CD4-positive, alpha-beta T cell treated with Interferon gamma for 1 hour (primary cell): ENCODE measurements around the gene IQCK.

Experiments
- DNase-seq: peaks from one replicate; pipeline ENCODE4 v3.0.0-alpha.2; 2020

The IQCK gene

GRCh38 chr16:19808061-19808641 lies 90.1 kb downstream of the IQCK start:
- no peak for DNase-seq

DNA sequence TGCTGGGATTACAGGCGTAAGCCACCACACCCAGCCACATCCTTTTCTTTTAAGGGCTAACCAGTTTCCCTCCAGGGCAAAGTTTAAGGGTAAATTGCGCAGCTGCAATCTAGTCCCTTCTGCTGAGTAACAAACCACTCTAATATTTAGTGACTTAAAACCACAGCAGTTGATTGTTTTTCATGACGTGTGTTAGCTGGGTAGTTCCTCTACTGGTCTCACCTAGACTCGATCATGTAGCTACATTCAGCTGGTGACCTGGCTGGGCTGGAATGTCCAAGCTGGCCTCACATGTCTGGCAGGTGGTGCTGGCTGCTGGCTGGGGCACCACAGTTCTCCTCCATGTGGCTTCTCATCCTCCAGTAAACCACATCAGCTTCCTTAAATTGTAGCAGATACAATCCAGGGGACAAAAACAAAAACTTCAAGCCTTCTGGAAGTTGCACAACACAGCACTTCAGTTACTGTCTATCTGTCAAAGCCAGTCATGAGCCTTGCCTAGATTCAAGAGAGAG lies 91.1 kb downstream of the IQCK start:
- DNase-seq: no peak

DNA sequence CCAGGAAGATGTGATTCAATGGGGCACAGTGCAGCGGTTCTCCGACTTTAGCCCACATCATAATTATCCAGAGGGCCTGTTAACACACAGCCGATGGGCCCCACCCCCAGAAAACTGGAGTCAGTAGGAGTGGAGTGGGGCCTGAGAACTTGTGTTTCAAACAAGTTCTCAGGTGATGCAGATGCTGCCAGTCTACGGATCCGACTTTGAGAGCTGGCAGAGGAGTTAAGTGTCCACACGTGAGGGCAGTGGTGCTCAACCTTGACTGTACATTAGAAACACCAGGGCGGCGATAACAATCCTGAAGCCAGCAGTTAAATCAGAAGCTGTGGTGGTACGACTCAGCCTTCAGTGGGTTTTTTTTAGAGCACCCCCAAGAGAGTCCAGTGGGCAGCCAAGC lies 91.6 kb downstream of the IQCK start:
- no peak for DNase-seq

DNA sequence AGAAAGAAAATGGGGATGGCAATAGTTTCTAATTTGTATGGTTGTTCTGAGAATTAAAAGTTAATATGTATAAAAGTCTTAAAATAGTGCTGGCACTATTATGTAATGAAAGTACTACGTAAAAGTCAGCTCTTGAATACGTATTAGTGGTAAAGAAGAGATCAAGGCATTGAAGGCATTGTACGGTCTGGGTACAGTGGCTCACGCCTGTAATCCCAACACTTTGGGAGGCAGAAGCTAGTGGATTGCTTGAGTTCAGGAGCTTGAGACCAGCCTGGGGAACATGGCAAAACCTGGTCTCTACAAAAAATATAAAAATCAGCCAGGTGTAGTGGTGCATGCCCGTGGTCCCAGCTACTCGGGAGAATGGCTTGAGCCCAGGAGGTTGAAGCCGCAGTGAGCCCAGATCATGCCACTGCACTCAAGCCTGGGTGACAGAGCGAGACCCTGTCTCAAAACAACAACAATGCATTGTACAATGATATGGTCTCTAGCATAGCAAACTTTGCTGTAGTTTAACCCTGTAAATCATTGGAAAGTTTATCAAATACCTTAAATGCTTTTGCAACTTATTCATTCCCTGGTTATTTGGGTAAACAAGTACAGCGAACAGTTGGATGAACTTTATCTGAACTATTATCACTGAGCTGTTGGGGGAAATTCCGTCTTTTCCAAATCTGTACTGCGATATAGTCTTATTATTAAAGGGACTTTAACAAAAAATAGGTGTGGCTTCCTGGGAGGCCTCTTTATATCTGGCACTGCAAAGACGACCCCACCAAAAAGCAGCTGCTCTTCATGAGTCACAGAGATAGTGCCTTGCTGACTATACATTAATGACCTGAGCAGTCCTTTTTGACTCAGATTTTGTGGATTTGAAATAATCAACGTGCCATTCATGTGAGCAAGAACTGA lies 93.0 kb downstream of the IQCK start:
- DNase-seq: no peak

DNA sequence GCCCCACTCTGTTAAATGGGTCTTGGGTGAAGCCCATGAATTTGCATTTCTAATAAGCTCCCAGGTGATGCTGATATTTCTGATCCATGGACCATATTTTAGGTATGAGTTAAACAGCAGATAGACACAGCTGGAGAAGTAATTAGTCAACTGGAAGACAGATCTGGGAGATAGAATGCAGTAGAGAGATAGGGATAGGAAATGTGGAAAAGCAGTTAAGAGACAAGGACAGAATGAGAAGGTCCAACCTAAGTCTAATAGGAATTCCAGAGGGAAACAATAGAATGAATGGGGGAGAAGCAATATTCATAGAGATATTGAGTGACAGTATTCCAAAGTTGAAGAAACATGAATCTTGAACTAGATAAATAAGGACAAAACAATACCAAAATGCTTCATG lies 94.9 kb downstream of the IQCK start:
- no peak for DNase-seq

- DNase-seq: no peak
Measured at GRCh38 chr16:19815418-19815817, 97.3 kb downstream of the IQCK start.

DNA sequence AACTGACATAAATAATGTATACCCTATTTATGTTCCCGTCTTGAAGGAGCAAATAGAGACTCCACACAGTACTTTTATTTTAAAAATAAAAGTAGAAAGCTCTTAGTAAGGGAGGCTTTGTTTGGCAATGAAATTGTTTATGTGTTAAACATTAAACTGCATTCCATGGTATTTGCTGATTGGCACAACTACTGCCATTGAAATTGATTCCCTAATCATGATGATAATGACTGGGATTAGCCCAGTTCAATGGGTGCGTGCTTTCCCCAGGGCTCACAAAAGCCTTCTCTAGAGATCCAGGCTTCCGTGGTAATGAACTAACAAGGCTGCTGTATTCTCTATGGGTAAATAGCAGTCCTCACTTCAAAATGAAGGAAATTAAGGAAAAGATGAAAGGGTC lies 99.1 kb downstream of the IQCK start:
- DNase-seq: no peak

GRCh38 chr16:19817875-19818274 lies 99.8 kb downstream of the IQCK start:
- DNase-seq: no peak

- no peak for DNase-seq
Measured at GRCh38 chr16:19822533-19822932, 104.5 kb downstream of the IQCK start.

GRCh38 chr16:19823322-19823721 lies 105.3 kb downstream of the IQCK start:
- no peak for DNase-seq

DNA sequence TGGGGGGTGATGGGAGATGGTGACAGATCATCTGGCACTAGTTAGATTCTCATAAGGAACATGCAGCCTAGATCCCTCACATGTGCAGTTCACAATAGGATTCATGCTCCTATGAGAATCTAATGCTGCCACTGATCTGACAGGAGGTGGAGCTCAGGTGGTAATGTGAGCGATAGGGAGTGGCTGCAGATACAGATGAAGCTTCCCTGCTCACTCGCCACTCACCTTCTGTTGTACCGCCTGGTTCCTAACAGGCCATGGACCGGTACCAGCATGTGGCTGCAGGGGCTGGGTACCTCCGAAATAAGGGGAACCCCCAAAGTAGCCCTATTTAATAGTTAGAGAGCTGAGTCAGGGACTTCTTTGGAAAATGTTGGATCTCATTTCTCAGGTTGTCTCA lies 106.1 kb downstream of the IQCK start:
- no peak for DNase-seq

- DNase-seq: no peak
Measured at GRCh38 chr16:19829844-19830692, 112.0 kb downstream of the IQCK start.

GRCh38 chr16:19830902-19831560 lies 113.0 kb downstream of the IQCK start:
- DNase-seq: no peak

DNA sequence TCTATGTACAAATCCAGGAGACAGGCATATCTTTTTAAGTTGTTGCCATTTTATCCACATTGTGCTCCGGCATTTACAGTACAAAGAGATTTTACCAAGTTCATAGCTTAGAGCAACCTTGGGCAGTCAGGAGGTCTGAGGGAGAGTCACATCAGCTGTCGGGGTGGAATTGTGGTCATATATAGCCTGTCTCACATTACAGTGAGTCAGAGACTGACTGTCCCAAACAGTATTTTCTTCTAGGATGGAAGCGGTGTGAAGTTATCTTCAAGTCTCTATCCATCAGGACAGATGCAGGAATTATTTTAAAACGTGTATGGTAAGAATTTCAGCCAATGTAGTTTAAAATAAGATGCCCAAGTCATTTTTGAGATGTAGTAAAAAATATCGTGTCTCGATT lies 113.6 kb downstream of the IQCK start:
- DNase-seq: no peak

GRCh38 chr16:19833176-19833575 lies 115.1 kb downstream of the IQCK start:
- DNase-seq: no peak

DNA sequence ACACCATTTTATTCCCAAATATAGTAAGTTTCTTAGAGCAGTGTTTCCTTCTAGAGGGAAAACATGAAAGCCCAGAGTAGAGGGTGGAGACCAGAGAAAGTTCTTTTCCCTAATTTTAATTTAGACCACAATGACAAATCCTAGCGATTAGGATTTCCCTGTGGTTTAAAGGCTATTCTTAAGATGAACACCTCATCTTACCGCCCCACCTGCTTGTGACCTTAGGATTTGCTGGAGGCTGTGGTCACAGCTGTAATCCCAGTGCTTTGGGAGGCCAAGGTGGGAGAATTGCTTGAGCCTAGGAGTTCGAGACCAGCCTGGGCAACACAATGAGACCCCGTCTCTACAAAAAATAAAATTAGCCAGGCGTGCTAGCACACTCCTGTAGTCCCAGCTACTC lies 115.5 kb downstream of the IQCK start:
- DNase-seq: no peak

GRCh38 chr16:19835196-19835595 lies 117.1 kb downstream of the IQCK start:
- DNase-seq: no peak

DNA sequence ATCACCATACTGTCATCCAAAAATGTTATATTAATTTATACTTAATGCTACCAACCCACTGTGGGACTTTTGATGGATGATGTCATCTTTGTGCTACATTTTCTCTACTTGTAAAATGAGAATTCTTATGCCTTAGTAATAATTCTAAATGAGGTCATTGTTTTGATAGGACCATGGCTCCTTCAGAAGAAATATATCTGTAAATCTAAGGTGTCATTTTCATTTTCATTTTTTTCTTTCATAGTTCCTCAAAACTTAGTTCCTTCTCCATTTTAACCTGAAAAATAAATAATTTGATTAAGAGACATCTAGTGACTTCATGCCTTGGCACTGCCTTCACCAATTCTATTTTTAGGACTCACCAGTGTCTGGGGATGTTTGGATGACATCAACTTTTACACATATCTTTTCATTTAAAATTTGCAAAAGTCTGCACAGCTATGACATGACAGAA lies 117.9 kb downstream of the IQCK start:
- DNase-seq: no peak

DNA sequence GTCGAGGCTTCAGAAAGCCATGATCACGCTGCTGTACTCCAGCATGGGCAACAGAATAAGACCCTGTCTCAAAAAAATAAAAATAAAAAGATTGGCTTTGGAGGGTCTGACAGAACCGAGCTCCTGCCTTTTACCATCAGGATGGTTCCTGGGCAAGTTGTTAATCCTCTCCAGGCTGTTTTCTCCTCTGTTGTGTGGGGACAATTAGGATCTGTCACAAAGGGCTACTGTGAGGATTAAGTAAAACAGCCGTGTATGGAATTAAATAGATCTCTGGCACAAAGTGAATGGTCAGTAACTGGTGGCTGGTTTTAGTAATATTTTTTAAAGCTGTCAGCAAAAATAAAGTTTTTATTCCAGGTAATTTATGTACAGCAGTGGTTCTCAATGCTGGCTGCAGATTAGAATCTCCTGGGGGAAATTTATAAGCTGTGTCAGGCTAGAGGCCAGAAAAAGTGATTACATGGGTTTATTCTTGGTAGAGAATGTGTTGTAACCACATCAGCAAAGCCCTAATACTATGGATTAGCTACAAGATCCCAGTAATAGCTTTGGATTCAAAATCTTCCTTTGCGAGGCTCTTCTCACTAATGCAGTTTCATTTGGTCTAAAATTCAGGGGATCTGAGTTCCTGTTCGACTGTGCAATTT lies 119.4 kb downstream of the IQCK start:
- DNase-seq: no peak

DNA sequence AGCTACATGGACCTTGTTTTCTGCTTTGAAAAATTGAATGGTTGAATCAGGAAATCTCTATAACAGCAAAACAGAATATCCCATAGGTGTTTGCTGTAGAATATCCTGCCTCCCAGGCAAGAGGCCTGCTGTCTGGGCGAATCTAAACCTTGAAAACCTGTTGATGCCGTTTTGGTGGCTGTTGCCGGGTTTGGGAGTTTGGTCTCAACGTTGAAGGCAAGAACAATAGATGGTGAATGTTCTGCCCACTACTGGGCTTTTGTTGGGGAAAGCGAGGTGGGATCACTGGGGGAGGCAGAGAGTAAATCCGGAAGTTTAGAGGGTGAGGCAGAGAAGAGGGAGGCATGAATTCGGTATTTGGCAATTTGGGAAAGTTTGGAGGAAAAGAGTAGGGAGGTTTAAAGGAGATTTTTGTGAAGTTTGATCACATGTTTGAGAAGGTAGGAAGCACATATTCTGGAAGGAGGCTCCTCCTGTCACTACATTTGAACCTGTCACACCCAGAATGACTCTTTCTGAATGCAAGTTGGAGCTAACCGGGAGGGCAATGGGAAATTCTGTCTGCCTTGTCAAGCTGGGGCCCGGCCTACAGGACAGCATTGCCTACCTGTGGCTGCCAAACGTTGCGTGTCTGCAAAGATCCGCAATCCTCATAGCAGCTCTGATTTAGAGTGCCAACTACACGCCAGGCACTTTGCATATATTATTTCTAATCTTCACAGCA lies 120.1 kb downstream of the IQCK start:
- no peak for DNase-seq

DNA sequence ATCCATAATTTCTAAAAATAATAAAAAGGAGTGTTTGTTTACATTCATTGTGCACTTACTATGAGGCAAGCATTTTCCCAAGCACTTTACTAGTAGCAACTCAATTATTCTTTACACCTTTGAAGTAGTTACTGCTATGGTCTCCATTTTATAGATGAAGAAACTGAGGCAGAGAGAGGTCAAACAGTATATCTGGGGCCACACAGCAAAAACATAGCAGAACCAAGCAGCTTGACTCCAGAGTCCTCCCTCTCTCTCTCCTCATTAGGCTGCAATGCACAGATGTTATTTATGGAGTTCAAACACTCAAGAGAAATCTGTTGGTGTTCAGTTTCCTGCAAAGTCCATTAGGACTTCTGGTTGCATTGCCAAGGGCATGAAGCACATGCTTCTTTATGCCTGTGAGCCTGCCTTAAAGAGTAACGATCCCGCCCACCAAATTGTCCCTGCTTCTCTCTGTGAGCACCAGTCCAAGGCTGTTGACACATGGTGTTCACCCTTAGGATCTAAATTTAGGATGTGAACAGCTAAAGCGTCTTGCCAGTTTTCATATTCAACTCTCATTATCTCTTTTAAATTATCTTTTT lies 122.5 kb downstream of the IQCK start:
- no peak for DNase-seq
